Upper lobe of left lung (tissue), 4 donors: ENCODE data around the gene ACER2.
"Not testable (repeated sequence)": the region's sequence is repeated elsewhere in the genome, so short reads cannot be mapped to it uniquely, and the experiment has no call there.

Experiments used
- EP300 ChIP-seq, 4 donors: sonication (generic); formaldehyde crosslinking; IDR thresholded peaks; one replicate each; pipeline ENCODE4 v1.5.1; 2017; ENCODE audit warnings: antibody characterized with exemption in 4 of 4, control low read depth in 2 of 4
- POLR2A ChIP-seq, 4 donors: fragments of 450-650 bp; IDR thresholded peaks; one replicate each; pipeline ENCODE4 v1.5.1; 2016 to 2017; ENCODE audit warnings: antibody characterized with exemption in 4 of 4, mild to moderate bottlenecking in 2 of 4
- POLR2AphosphoS5 ChIP-seq, 2 donors: sonication (generic); formaldehyde crosslinking; IDR thresholded peaks; one replicate each; pipeline ENCODE4 v1.5.1; 2017; ENCODE audit warnings: antibody characterized with exemption in 2 of 2
- TF ChIP-seq, protein P1 (sequence below), 6 experiments: fragments of 450-650 bp in 4 of 6; fragments of 200-600 bp in 2 of 6; sonication (generic) in 2 of 6; IDR thresholded peaks; one replicate each; pipeline ENCODE4 v1.5.1; 2016 to 2019; ENCODE audit warnings: antibody characterized with exemption in 6 of 6

DNA sequence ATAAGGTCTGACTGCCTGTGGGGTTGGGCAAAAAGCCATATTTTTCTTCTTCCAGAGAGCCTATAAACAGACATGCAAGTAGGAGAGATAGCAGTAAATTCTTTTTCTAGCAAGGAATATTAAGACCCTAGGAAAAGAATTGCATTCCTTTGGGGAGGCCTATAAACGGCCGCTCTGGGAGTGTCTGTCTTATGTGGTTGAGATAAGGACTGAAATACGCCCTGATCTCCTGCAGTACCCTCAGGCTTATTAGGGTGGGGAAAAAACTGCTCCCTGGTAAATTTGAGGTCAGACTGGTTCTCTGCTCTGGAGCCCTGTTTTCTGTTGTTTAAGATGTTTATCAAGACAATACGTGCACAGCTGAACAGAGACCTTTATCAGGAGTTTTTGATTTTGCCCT lies 5.6 kb upstream of the ACER2 start:
- not testable (repeated sequence) for TF ChIP-seq POLR2A, POLR2AphosphoS5, EP300 (IDR thresholded peaks at IDR 0.05)
- TF ChIP-seq, protein P1, sequence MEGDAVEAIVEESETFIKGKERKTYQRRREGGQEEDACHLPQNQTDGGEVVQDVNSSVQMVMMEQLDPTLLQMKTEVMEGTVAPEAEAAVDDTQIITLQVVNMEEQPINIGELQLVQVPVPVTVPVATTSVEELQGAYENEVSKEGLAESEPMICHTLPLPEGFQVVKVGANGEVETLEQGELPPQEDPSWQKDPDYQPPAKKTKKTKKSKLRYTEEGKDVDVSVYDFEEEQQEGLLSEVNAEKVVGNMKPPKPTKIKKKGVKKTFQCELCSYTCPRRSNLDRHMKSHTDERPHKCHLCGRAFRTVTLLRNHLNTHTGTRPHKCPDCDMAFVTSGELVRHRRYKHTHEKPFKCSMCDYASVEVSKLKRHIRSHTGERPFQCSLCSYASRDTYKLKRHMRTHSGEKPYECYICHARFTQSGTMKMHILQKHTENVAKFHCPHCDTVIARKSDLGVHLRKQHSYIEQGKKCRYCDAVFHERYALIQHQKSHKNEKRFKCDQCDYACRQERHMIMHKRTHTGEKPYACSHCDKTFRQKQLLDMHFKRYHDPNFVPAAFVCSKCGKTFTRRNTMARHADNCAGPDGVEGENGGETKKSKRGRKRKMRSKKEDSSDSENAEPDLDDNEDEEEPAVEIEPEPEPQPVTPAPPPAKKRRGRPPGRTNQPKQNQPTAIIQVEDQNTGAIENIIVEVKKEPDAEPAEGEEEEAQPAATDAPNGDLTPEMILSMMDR (IDR thresholded peaks at IDR 0.05) = not testable (repeated sequence)
